GM12878 (cell line): ENCODE results near the gene OR2AT4.

Experiments used
- CREM ChIP-seq: IDR thresholded peaks from 2 replicates; pipeline ENCODE4 v1.6.1; 2014; ENCODE audit warnings: antibody characterized with exemption, low read depth
- FOXK2 ChIP-seq: fragments of 450-650 bp; IDR thresholded peaks from 2 replicates; pipeline ENCODE4 v1.6.1; 2017; ENCODE audit warnings: mild to moderate bottlenecking, moderate library complexity
- HCFC1 ChIP-seq: fragments of 150-350 bp; IDR thresholded peaks from 2 replicates; pipeline ENCODE4 v1.6.1; 2014; ENCODE audit warnings: low read length
- MTA3 ChIP-seq: IDR thresholded peaks from 2 replicates; pipeline ENCODE4 v1.6.1; 2012; ENCODE audit warnings: low read length, inconsistent platforms, borderline replicate concordance
- POLR2A ChIP-seq: IDR thresholded peaks from 2 replicates; pipeline ENCODE4 v1.6.1; 2011; ENCODE audit warnings: low read depth, mild to moderate bottlenecking, low read length
- RFX5 ChIP-seq: IDR thresholded peaks from 2 replicates; pipeline ENCODE4 v1.6.1; 2011; ENCODE audit warnings: low read depth, low read length, improper control_type of control experiment
- SIN3A ChIP-seq: IDR thresholded peaks from 2 replicates; pipeline ENCODE4 v1.6.1; 2012; ENCODE audit warnings: low read depth, low read length, improper control_type of control experiment
- SMC3 ChIP-seq: IDR thresholded peaks from 2 replicates; pipeline ENCODE4 v1.6.1; 2011; ENCODE audit warnings: low read length, improper control_type of control experiment, borderline replicate concordance
- STAT1 ChIP-seq: fragments of 450-650 bp; conservative IDR thresholded peaks from 2 replicates; pipeline ENCODE4 v1.6.1; 2014; ENCODE audit warnings: antibody characterized with exemption, mild to moderate bottlenecking
- ZBED1 ChIP-seq: IDR thresholded peaks from 2 replicates; pipeline ENCODE4 v1.6.1; 2016; ENCODE audit warnings: borderline replicate concordance

- TF ChIP-seq ZBED1 (no peak), MTA3 (no peak), CREM (no peak), STAT1 (no peak), FOXK2 (no peak), POLR2A (no peak), SIN3A (no peak), SMC3 (no peak), HCFC1 (no peak), RFX5 (no peak)
These were observed 13.5 kb downstream of the OR2AT4 start for GRCh38 chr11:75083217-75083605.
